A673 (cell line): ENCODE measurements around the gene MRPL45.

Source experiments
- CTCF ChIP-seq: fragments of 300-800, 200-600 bp; sonication (generic); conservative IDR thresholded peaks from 2 replicates; pipeline ENCODE4 v1.5.1; 2017; ENCODE audit warnings: low read depth, mild to moderate bottlenecking, antibody characterized with exemption, low read length, moderate library complexity, mixed read lengths
- EZH2 ChIP-seq: fragments of 200-600 bp; sonication (generic); IDR thresholded peaks from 2 replicates; pipeline ENCODE4 v1.6.1; 2017; ENCODE audit warnings: borderline replicate concordance, low read depth, mild to moderate bottlenecking, mixed read lengths, antibody characterized with exemption, low read length; ENCODE audit not compliant: poor library complexity, severe bottlenecking

- TF ChIP-seq CTCF (no peak), EZH2 (no peak)
Measured at GRCh38 chr17:38352245-38353085, 55.5 kb downstream of the MRPL45 start.
